Transverse colon (tissue), 3 donors: Measurements from ENCODE around the gene NASP.

Source experiments
- EP300 ChIP-seq: sonication (generic); formaldehyde crosslinking; IDR thresholded peaks from one replicate; pipeline ENCODE4 v1.6.1; 2017; ENCODE audit warnings: antibody characterized with exemption, low read depth
- POLR2A ChIP-seq: fragments of 450-650 bp; IDR thresholded peaks from one replicate; pipeline ENCODE4 v1.6.1; 2016; ENCODE audit warnings: antibody characterized with exemption, mild to moderate bottlenecking, moderate library complexity
- TF ChIP-seq, protein P1 (sequence below), 5 experiments: fragments of 200-600 bp in 3 of 5; fragments of 450-650 bp in 2 of 5; sonication (generic) in 3 of 5; IDR thresholded peaks; 1 replicate in 2 of 5; 2 replicates in 3 of 5; pipeline ENCODE4 v1.5.1; 2016 to 2017; ENCODE audit warnings: antibody characterized with exemption in 5 of 5, inconsistent platforms in 3 of 5, mild to moderate bottlenecking in 2 of 5, moderate library complexity in 1 of 5

DNA sequence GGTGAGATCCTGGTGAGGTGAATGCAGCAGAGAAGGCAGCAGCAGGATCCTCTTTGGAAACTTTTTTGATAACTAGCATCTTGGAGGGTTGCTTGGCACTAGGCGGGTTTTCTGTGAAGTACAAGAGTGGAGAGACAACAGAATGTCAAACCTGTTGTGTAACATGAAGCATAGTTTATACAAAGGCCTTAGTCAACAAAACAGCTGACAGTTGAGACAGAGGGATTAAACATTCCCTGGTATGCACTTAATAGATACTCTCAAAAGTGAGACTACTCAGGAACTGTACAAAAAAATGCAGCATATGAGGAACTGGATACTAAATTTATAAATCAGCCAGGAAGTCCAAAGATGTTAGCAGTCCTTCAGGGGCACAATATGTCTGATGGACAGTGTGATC is 56.5 kb downstream of the NASP start:
- TF ChIP-seq, protein P1, sequence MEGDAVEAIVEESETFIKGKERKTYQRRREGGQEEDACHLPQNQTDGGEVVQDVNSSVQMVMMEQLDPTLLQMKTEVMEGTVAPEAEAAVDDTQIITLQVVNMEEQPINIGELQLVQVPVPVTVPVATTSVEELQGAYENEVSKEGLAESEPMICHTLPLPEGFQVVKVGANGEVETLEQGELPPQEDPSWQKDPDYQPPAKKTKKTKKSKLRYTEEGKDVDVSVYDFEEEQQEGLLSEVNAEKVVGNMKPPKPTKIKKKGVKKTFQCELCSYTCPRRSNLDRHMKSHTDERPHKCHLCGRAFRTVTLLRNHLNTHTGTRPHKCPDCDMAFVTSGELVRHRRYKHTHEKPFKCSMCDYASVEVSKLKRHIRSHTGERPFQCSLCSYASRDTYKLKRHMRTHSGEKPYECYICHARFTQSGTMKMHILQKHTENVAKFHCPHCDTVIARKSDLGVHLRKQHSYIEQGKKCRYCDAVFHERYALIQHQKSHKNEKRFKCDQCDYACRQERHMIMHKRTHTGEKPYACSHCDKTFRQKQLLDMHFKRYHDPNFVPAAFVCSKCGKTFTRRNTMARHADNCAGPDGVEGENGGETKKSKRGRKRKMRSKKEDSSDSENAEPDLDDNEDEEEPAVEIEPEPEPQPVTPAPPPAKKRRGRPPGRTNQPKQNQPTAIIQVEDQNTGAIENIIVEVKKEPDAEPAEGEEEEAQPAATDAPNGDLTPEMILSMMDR (IDR thresholded peaks at IDR 0.05) = no peak
- TF ChIP-seq POLR2A (no peak), EP300 (no peak)
